ENCODE results near the gene CHAF1A. TPM values are rescaled to one million over a fixed set of nuclear protein-coding genes. Genes with fewer than 3 reads are reported as not detected.

Gene CHAF1A
- total RNA-seq, 1 experiment from 2014 or later = 7.8 TPM

- Histone ChIP-seq H3K9me2 (replicated peaks; ENCODE audit: insufficient read depth, low read length) (no peaks in the 10 kb centered on the region), H3K9ac (ENCODE audit: low read length) (no peak overlapping the region), H4K20me1 (ENCODE audit: insufficient read depth, low read depth, low read length) (peaks cover 47% of the 10 kb centered on the region), H3K9me3 (ENCODE audit: low read length) (no peaks in the 10 kb centered on the region), H3K4me1 (ENCODE audit: low read length) (no peaks in the 10 kb centered on the region), H3K79me2 (ENCODE audit: low read length) (peaks cover 51% of the 10 kb centered on the region), H3K4me3 (ENCODE audit: low read length) (no peak overlapping the region), H2AFZ (ENCODE audit: low read length) (no peak overlapping the region), H3K4me2 (ENCODE audit: low read depth, low read length, poor library complexity, severe bottlenecking) (no peak overlapping the region), H3K36me3 (ENCODE audit: insufficient read depth, low read length) (no peaks in the 10 kb centered on the region), H3K27me3 (ENCODE audit: low read length) (no peaks in the 10 kb centered on the region), H3K27ac (ENCODE audit: low read length) (no peak overlapping the region)
- DNase-seq = no peak
Measured at GRCh38 chr19:4391306-4391693, 11.1 kb upstream of the CHAF1A start.

- Histone ChIP-seq H3K4me3 (ENCODE audit: low read length) (no peak overlapping the region), H3K4me1 (ENCODE audit: low read length) (no peaks in the 10 kb centered on the region), H3K9me2 (replicated peaks; ENCODE audit: insufficient read depth, low read length) (no peaks in the 10 kb centered on the region), H3K9me3 (ENCODE audit: low read length) (no peaks in the 10 kb centered on the region), H3K27me3 (ENCODE audit: low read length) (no peaks in the 10 kb centered on the region), H4K20me1 (ENCODE audit: insufficient read depth, low read depth, low read length) (peaks cover 44% of the 10 kb centered on the region), H3K9ac (ENCODE audit: low read length) (no peak overlapping the region), H3K27ac (ENCODE audit: low read length) (no peak overlapping the region), H2AFZ (ENCODE audit: low read length) (no peak overlapping the region), H3K79me2 (ENCODE audit: low read length) (peaks cover 56% of the 10 kb centered on the region), H3K4me2 (ENCODE audit: low read depth, low read length, poor library complexity, severe bottlenecking) (no peak overlapping the region), H3K36me3 (ENCODE audit: insufficient read depth, low read length) (0 out of 2 replicates have a peak, but pooled peaks cover 3% of the 10 kb centered on the region)
- no peak for DNase-seq
Measured at GRCh38 chr19:4391701-4392483, 10.5 kb upstream of the CHAF1A start.

GRCh38 chr19:4393947-4394590, 8.4 kb upstream of the CHAF1A start:
- H4K20me1 ChIP-seq (ENCODE audit: insufficient read depth, low read depth, low read length) = peaks cover 43% of the 10 kb centered on the region
- H3K27ac ChIP-seq (ENCODE audit: low read length) = no peak overlapping the region
- 0 out of 2 replicates have a peak, but pooled peaks cover 8% of the 10 kb centered on the region for H3K36me3 ChIP-seq (ENCODE audit: insufficient read depth, low read length)

GRCh38 chr19:4396949-4397783, 5.3 kb upstream of the CHAF1A start:
- Histone ChIP-seq H3K36me3 (ENCODE audit: insufficient read depth, low read length) (0 out of 2 replicates have a peak, but pooled peaks cover 8% of the 10 kb centered on the region), H3K4me3 (ENCODE audit: low read length) (no peak overlapping the region), H3K27ac (ENCODE audit: low read length) (no peak overlapping the region), H4K20me1 (ENCODE audit: insufficient read depth, low read depth, low read length) (peaks cover 27% of the 10 kb centered on the region), H3K79me2 (ENCODE audit: low read length) (peaks cover 67% of the 10 kb centered on the region), H3K4me2 (ENCODE audit: low read depth, low read length, poor library complexity, severe bottlenecking) (no peak overlapping the region), H3K9me2 (replicated peaks; ENCODE audit: insufficient read depth, low read length) (no peaks in the 10 kb centered on the region), H3K9me3 (ENCODE audit: low read length) (no peaks in the 10 kb centered on the region), H3K27me3 (ENCODE audit: low read length) (no peaks in the 10 kb centered on the region), H2AFZ (ENCODE audit: low read length) (no peak overlapping the region), H3K4me1 (ENCODE audit: low read length) (peaks cover 17% of the 10 kb centered on the region), H3K9ac (ENCODE audit: low read length) (no peak overlapping the region)
- no peak for DNase-seq

More at GRCh38 chr19:4393947-4394590, 8.4 kb upstream of the CHAF1A start:
- Histone ChIP-seq H3K4me1 (ENCODE audit: low read length) (peaks cover 5% of the 10 kb centered on the region), H3K9me2 (replicated peaks; ENCODE audit: insufficient read depth, low read length) (no peaks in the 10 kb centered on the region), H3K4me3 (ENCODE audit: low read length) (no peak overlapping the region), H3K4me2 (ENCODE audit: low read depth, low read length, poor library complexity, severe bottlenecking) (no peak overlapping the region), H3K27me3 (ENCODE audit: low read length) (no peaks in the 10 kb centered on the region), H3K79me2 (ENCODE audit: low read length) (peaks cover 78% of the 10 kb centered on the region), H3K9me3 (ENCODE audit: low read length) (no peaks in the 10 kb centered on the region), H2AFZ (ENCODE audit: low read length) (no peak overlapping the region), H3K9ac (ENCODE audit: low read length) (no peak overlapping the region)
- DNase-seq = no peak

- Histone ChIP-seq H3K4me2 (ENCODE audit: low read depth, low read length, poor library complexity, severe bottlenecking) (peak overlapping the region; percentile 94), H3K36me3 (ENCODE audit: insufficient read depth, low read length) (peaks cover 8% of the 10 kb centered on the region; the same call in 1 of the 2 replicates), H3K4me3 (ENCODE audit: low read length) (peak overlapping the region; percentile 95), H2AFZ (ENCODE audit: low read length) (peak overlapping the region; percentile 5; the same call in 1 of the 2 replicates), H3K27ac (ENCODE audit: low read length) (peak overlapping the region; percentile 55), H3K9ac (ENCODE audit: low read length) (peak overlapping the region; percentile 98), H3K79me2 (ENCODE audit: low read length) (peaks cover 68% of the 10 kb centered on the region), H4K20me1 (ENCODE audit: insufficient read depth, low read depth, low read length) (peaks cover 26% of the 10 kb centered on the region), H3K4me1 (ENCODE audit: low read length) (peaks cover 33% of the 10 kb centered on the region), H3K9me3 (ENCODE audit: low read length) (no peaks in the 10 kb centered on the region), H3K27me3 (ENCODE audit: low read length) (no peaks in the 10 kb centered on the region), H3K9me2 (replicated peaks; ENCODE audit: insufficient read depth, low read length) (no peaks in the 10 kb centered on the region)
- DNase-seq = peak; percentile 70
Measured at GRCh38 chr19:4399812-4400134, 2.7 kb upstream of the CHAF1A start.

GRCh38 chr19:4400135-4400936, 2.1 kb upstream of the CHAF1A start, which contains the start of gene SH3GL1:
Gene SH3GL1, minus strand, starts transcription at chr19:4400547. Its CDS starts 179 bp downstream, at chr19:4400368.
- no peaks in the 10 kb centered on the region for H3K9me2 ChIP-seq (replicated peaks; ENCODE audit: insufficient read depth, low read length)
- peaks cover 36% of the 10 kb centered on the region for H3K4me1 ChIP-seq (ENCODE audit: low read length)
- H3K27ac ChIP-seq (ENCODE audit: low read length) = peak within 1 kb of the TSS; percentile 55
- peaks cover 68% of the 10 kb centered on the region for H3K79me2 ChIP-seq (ENCODE audit: low read length)
- H2AFZ ChIP-seq (ENCODE audit: low read length) = peak within 1 kb of the TSS; percentile 5; the same call in 1 of the 2 replicates
- H3K4me2 ChIP-seq (ENCODE audit: low read depth, low read length, poor library complexity, severe bottlenecking) = peak within 1 kb of the TSS; percentile 94
- H3K4me3 ChIP-seq (ENCODE audit: low read length) = peak within 1 kb of the TSS; percentile 95
- no peaks in the 10 kb centered on the region for H3K9me3 ChIP-seq (ENCODE audit: low read length)
- peaks cover 10% of the 10 kb centered on the region; the same call in 1 of the 2 replicates for H3K36me3 ChIP-seq (ENCODE audit: insufficient read depth, low read length)
- H4K20me1 ChIP-seq (ENCODE audit: insufficient read depth, low read depth, low read length) = peaks cover 20% of the 10 kb centered on the region
- H3K9ac ChIP-seq (ENCODE audit: low read length) = peak within 1 kb of the TSS; percentile 98
- peak; percentile 96 for DNase-seq
- H3K27me3 ChIP-seq (ENCODE audit: low read length) = no peaks in the 10 kb centered on the region

GRCh38 chr19:4401769-4402170, 670 bp upstream of the CHAF1A start:
- H3K9me2 ChIP-seq (replicated peaks; ENCODE audit: insufficient read depth, low read length) = no peaks in the 10 kb centered on the region
- no peaks in the 10 kb centered on the region for H3K27me3 ChIP-seq (ENCODE audit: low read length)
- DNase-seq = no peak
- peak overlapping the region; percentile 67 for H3K4me3 ChIP-seq (ENCODE audit: low read length)
- H3K4me1 ChIP-seq (ENCODE audit: low read length) = peaks cover 36% of the 10 kb centered on the region
- H3K4me2 ChIP-seq (ENCODE audit: low read depth, low read length, poor library complexity, severe bottlenecking) = peak overlapping the region; percentile 81
- peaks cover 76% of the 10 kb centered on the region for H3K79me2 ChIP-seq (ENCODE audit: low read length)
- H2AFZ ChIP-seq (ENCODE audit: low read length) = peak overlapping the region; percentile 49; the same call in 1 of the 2 replicates
- no peaks in the 10 kb centered on the region for H3K9me3 ChIP-seq (ENCODE audit: low read length)
- peak overlapping the region; percentile 52 for H3K27ac ChIP-seq (ENCODE audit: low read length)
- peaks cover 26% of the 10 kb centered on the region for H4K20me1 ChIP-seq (ENCODE audit: insufficient read depth, low read depth, low read length)
- H3K36me3 ChIP-seq (ENCODE audit: insufficient read depth, low read length) = peaks cover 15% of the 10 kb centered on the region
- H3K9ac ChIP-seq (ENCODE audit: low read length) = peak overlapping the region; percentile 72

Measured in Karpas-422 (cell line).